H1 (cell line): ENCODE measurements around the gene DNAH10.

Experiments used
- ATF2 ChIP-seq: IDR thresholded peaks from 2 replicates; pipeline ENCODE4 v1.6.1; 2012; ENCODE audit warnings: low read length, inconsistent platforms
- BCL11A ChIP-seq, 2 experiments: IDR thresholded peaks; one replicate each; pipeline ENCODE4 v1.6.1; 2011; ENCODE audit warnings: low read depth in 2 of 2, low read length in 2 of 2, mild to moderate bottlenecking in 2 of 2
- CTCF ChIP-seq, 3 experiments: IDR thresholded peaks; 1 replicate in 2 of 3; 2 replicates in 1 of 3; pipeline versions ENCODE4 v1.5.1 to v1.6.1; 2011; ENCODE audit warnings: low read length in 3 of 3, mild to moderate bottlenecking in 3 of 3, inconsistent platforms in 2 of 3, low read depth in 1 of 3, moderate library complexity in 1 of 3; ENCODE audit not compliant: insufficient read depth in 1 of 3; ENCODE audit errors: control extremely low read depth in 1 of 3
- EZH2 ChIP-seq: fragments of 200-600 bp; sonication (generic); IDR thresholded peaks from 2 replicates; pipeline ENCODE4 v1.7.1; 2012; ENCODE audit warnings: low read depth, mild to moderate bottlenecking, moderate library complexity, low read length, inconsistent platforms; ENCODE audit not compliant: severe bottlenecking
- GABPA ChIP-seq: IDR thresholded peaks from 2 replicates; pipeline ENCODE4 v1.6.1; 2011; ENCODE audit warnings: mild to moderate bottlenecking, low read length, moderate library complexity, borderline replicate concordance; ENCODE audit not compliant: insufficient read depth
- JUN ChIP-seq: IDR thresholded peaks from 2 replicates; pipeline ENCODE4 v1.6.1; 2011; ENCODE audit warnings: low read depth, mild to moderate bottlenecking, improper control_type of control experiment, low read length
- POLR2A ChIP-seq, 2 experiments: IDR thresholded peaks; 1 replicate in 1 of 2; 2 replicates in 1 of 2; pipeline ENCODE4 v1.6.1; 2011; ENCODE audit warnings: low read depth in 2 of 2, low read length in 2 of 2, mild to moderate bottlenecking in 2 of 2; ENCODE audit errors: control extremely low read depth in 1 of 2
- SP1 ChIP-seq: IDR thresholded peaks from 2 replicates; pipeline ENCODE4 v1.6.1; 2011; ENCODE audit warnings: low read depth, low read length
- SP2 ChIP-seq: IDR thresholded peaks from 2 replicates; pipeline ENCODE4 v1.6.1; 2012; ENCODE audit warnings: mild to moderate bottlenecking, low read length, inconsistent platforms
- ZNF274 ChIP-seq: IDR thresholded peaks from 2 replicates; pipeline ENCODE4 v1.7.0; 2012; ENCODE audit warnings: low read length, borderline replicate concordance; ENCODE audit errors: extremely low read depth

- no peak for TF ChIP-seq CTCF (IDR thresholded peaks at IDR 0.05; ENCODE audit: control extremely low read depth in 1 of 3, insufficient read depth in 1 of 3, low read depth in 1 of 3, low read length in 3 of 3)
- TF ChIP-seq ZNF274 = no peak
- no peak for TF ChIP-seq POLR2A (IDR thresholded peaks at IDR 0.05; ENCODE audit: control extremely low read depth in 1 of 2, low read depth in 2 of 2, low read length in 2 of 2)
- TF ChIP-seq SP2 = no peak
- no peak for TF ChIP-seq SP1
- no peak for TF ChIP-seq ATF2
- TF ChIP-seq JUN = no peak
- TF ChIP-seq GABPA = no peak
- no peak for TF ChIP-seq BCL11A (IDR thresholded peaks at IDR 0.05; ENCODE audit: low read depth in 2 of 2, low read length in 2 of 2)
- no peak for TF ChIP-seq EZH2
Measured at GRCh38 chr12:123843912-123844748, 82.0 kb downstream of the DNAH10 start.
